Measurements from ENCODE around the gene CD248. TPM values are rescaled to one million over a fixed set of nuclear protein-coding genes. Genes with fewer than 3 reads are reported as not detected.
"Not testable (repeated sequence)": the region's sequence is repeated elsewhere in the genome, so short reads cannot be mapped to it uniquely, and the experiment has no call there.

Gene CD248
- total RNA-seq, 2 experiments from 2014 or later = 16.8 to 35.5 TPM

- CTCF ChIA-PET; H3K27ac Mint-ChIP-seq; H3K9me3 Mint-ChIP-seq (ENCODE audit: low read depth); DNase-seq; H3K4me3 Mint-ChIP-seq; H3K27me3 Mint-ChIP-seq; ATAC-seq: not testable (repeated sequence)
- peaks cover 57% of the 10 kb centered on the region for H3K4me1 Mint-ChIP-seq
- peaks cover 18% of the 10 kb centered on the region for H3K36me3 Mint-ChIP-seq
These were observed 3.4 kb upstream of the CD248 start for GRCh38 chr11:66320289-66320688.

DNA sequence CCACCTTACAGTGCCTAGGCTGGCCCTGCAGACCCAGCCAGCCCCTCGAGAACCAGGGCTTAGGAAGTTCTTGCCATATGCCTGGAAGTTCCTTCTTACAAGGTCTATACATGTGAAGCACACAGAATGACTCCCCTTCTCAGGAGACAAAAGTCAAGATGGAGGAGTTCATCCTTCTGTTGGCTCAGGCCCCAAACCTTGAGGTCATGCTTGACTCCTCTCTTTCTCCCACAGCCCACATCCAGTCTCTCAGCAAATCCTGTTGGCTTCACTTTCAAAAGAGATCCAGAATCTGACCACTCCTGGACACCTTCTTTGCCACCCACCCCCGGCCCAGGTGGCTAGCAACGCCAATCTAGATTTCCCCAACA is 1.7 kb upstream of the CD248 start:
- no peaks in the 10 kb centered on the region for H3K27me3 Mint-ChIP-seq
- H3K4me3 Mint-ChIP-seq = peak overlapping the region; percentile 19
- H3K36me3 Mint-ChIP-seq = peaks cover 20% of the 10 kb centered on the region
- peaks cover 58% of the 10 kb centered on the region for H3K4me1 Mint-ChIP-seq
- peaks cover 2% of the 10 kb centered on the region for H3K9me3 Mint-ChIP-seq (ENCODE audit: low read depth)
- H3K27ac Mint-ChIP-seq = peak overlapping the region; percentile 99
- CTCF ChIA-PET = interaction anchor here (0.9 to 2.7 kb wide), 4 partner anchors 8 to 53 kb away, joined by 5 to 14 read pairs (median 10); partner anchors contain the start of genes RIN1 and SLC29A2
- DNase-seq (no peak), ATAC-seq (no peak)

DNA sequence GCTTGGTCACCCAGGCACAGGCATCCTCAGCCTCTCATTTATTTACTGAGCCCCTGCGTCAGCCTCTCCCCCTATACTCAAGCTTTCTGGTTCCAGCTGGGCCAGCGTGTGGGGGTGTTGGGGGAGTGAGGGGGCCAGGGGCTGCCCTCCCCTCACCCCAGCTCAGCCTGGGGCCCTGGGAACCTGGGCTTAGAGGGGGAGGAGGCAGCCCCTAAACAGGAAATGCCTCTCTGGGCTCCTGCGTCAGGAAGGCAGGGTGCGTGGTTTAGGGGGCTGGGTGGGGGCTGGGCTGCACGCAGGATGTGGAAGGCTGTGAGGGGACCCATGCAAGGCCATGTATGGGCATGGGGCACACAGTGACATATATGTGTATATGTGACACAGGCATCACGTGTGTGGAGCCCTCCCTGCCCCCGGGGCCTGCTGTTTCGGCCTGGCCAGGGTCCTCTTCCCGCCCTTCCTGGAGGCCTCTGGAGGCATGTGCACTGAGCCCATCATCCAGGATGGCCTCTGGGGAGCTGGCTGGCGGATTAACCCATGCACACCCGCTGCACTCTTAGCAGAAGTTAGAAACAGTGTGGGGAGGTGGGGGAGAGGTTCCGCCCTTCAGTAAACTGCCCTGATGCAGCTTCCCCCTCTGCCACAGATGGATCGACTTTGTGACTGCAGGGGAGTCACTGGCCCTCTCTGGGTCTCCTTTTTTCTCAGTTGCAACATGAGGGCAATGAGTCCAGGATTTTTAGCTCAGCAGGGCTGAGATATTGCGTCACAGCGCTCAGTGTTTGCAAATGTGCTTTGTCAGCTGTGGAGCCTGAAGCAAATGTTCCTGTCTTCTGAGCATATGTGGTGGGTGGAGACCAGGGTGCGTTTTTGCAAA is 1.1 kb upstream of the CD248 start:
- Mint-ChIP-seq H3K4me1 (peaks cover 60% of the 10 kb centered on the region), H3K9me3 (ENCODE audit: low read depth) (peaks cover 2% of the 10 kb centered on the region), H3K27ac (peak overlapping the region; percentile 99), H3K36me3 (peaks cover 20% of the 10 kb centered on the region), H3K4me3 (peak overlapping the region; percentile 56), H3K27me3 (no peaks in the 10 kb centered on the region)
- DNase-seq = peak; percentile 95
- CTCF ChIA-PET = interaction anchor here (0.9 to 2.7 kb wide), 10 partner anchors 9 to 121 kb away, joined by 3 to 14 read pairs (median 4); partner anchors contain the start of genes MRPL11, RIN1, SLC29A2 and YIF1A
- peak; percentile 77 for ATAC-seq

- peak; percentile 15 for ATAC-seq
- CTCF ChIA-PET = interaction anchor here (0.8 to 2.7 kb wide), 10 partner anchors 9 to 121 kb away, joined by 3 to 14 read pairs (median 4); partner anchors contain the start of genes MRPL11, RIN1 and YIF1A
- Mint-ChIP-seq H3K4me3 (peak overlapping the region; percentile 56), H3K9me3 (ENCODE audit: low read depth) (peaks cover 2% of the 10 kb centered on the region), H3K27me3 (no peaks in the 10 kb centered on the region), H3K4me1 (peaks cover 59% of the 10 kb centered on the region), H3K36me3 (peaks cover 20% of the 10 kb centered on the region), H3K27ac (peak overlapping the region; percentile 99)
- DNase-seq = peak; percentile 79
These were observed 478 bp upstream of the CD248 start for GRCh38 chr11:66317322-66317722.

- Mint-ChIP-seq H3K9me3 (ENCODE audit: low read depth) (peaks cover 2% of the 10 kb centered on the region), H3K4me1 (peaks cover 63% of the 10 kb centered on the region), H3K27me3 (no peaks in the 10 kb centered on the region), H3K4me3 (peak overlapping the region; percentile 69), H3K27ac (peak overlapping the region; percentile 82), H3K36me3 (peaks cover 20% of the 10 kb centered on the region)
- DNase-seq (peak; percentile 61), ATAC-seq (no peak)
- CTCF ChIA-PET = interaction anchor here (0.8 to 7.0 kb wide), 7 partner anchors 11 to 70 kb away, joined by 3 to 174 read pairs (median 6); partner anchors contain the start of genes RIN1 and YIF1A
These were observed 678 bp downstream of the CD248 start for GRCh38 chr11:66315921-66316811.

- Mint-ChIP-seq H3K27me3 (no peaks in the 10 kb centered on the region), H3K36me3 (peaks cover 20% of the 10 kb centered on the region), H3K4me3 (peak overlapping the region; percentile 69), H3K4me1 (peaks cover 63% of the 10 kb centered on the region), H3K9me3 (ENCODE audit: low read depth) (peaks cover 2% of the 10 kb centered on the region), H3K27ac (peak overlapping the region; percentile 82)
- no peak for ATAC-seq
- CTCF ChIA-PET = interaction anchor here (1.0 to 7.0 kb wide), 2 partner anchors 17 to 29 kb away, joined by 3 to 174 read pairs; partner anchors contain the start of gene RIN1
- no peak for DNase-seq
These were observed 1.4 kb downstream of the CD248 start for GRCh38 chr11:66315498-66315885.

DNA sequence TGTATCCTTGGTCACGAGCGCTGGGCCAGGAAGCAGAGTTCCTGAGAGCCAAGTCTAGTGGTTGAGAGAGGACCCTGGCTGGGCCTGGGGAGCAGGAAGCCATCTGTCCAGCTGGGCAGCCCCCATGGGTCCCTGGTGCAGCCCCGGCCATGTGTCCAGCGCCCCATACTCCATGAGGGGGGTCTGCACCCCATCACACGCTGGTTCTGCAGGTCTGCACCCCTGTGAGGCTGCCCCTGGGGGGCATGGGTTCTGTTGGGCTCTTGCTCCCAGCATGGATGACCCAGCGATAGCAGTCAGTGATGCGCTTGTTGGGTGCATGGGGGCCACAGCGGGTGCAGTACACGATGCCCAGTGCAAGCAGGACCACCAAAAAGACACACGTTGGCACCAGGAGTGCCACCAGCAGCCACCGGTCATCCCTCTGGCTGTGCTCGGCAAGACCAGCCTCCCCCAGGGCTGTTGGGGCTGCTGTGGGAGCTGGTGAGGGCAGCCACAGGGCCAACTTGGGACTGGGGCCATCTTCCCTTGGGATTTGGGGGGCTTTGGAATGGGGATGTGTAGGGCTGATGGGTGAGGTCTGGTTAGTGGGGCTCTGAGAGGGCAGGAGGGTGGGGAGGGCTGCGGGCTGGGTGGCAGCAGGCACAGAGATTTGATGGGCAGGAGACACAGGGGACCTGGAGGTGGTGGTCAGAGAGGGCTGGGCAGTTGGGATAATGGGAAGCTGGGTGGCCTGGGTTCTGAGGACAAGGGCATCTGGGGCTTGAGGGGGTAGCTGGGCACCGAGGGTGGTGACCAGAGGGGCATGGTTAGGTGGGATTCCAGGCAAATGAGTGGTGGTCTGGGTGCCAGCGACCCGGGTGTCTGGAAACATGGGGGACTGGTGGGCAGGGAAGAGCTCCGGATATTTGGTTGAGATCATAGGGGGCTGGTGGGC is 2.0 kb downstream of the CD248 start:
- ATAC-seq (no peak), DNase-seq (no peak)
- peak overlapping the region; percentile 91 for H3K27ac Mint-ChIP-seq
- peak overlapping the region; percentile 89 for H3K4me3 Mint-ChIP-seq
- peaks cover 59% of the 10 kb centered on the region for H3K4me1 Mint-ChIP-seq
- CTCF ChIA-PET = interaction anchor here (1.0 to 7.0 kb wide), 3 partner anchors 11 to 28 kb away, joined by 3 to 174 read pairs (median 75); partner anchors contain the start of gene RIN1
- no peaks in the 10 kb centered on the region for H3K27me3 Mint-ChIP-seq
- H3K9me3 Mint-ChIP-seq (ENCODE audit: low read depth) = no peaks in the 10 kb centered on the region
- H3K36me3 Mint-ChIP-seq = peaks cover 15% of the 10 kb centered on the region

DNA sequence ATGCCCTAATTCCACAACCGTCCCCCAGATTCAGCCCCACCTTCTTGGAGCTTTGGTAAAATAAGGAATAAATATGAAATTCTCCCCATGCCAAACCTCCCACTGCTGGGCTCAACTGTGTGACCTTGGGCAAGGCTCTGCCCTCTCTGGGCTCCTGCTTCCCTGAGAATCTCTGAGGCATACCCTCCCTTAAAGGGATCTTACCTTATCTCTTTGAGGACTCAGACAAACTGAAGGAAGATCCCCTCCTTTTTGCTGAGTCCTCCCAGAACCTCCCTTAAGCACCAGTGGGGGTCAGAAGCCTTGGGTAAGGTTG is 2.7 kb downstream of the CD248 start:
- no peaks in the 10 kb centered on the region for H3K9me3 Mint-ChIP-seq (ENCODE audit: low read depth)
- H3K4me1 Mint-ChIP-seq = peaks cover 53% of the 10 kb centered on the region
- no peak for DNase-seq
- CTCF ChIA-PET = interaction anchor here (2.0 to 7.0 kb wide), 5 partner anchors 12 to 95 kb away, joined by 5 to 174 read pairs (median 75); partner anchors contain the start of gene RIN1
- ATAC-seq = no peak
- peaks cover under 1% of the 10 kb centered on the region for H3K27me3 Mint-ChIP-seq
- peaks cover 13% of the 10 kb centered on the region for H3K36me3 Mint-ChIP-seq
- H3K4me3 Mint-ChIP-seq = peak overlapping the region; percentile 89
- peak overlapping the region; percentile 91 for H3K27ac Mint-ChIP-seq

GRCh38 chr11:66313321-66314185 is 3.3 kb downstream of the CD248 start:
- CTCF ChIA-PET = interaction anchor here (0.5 to 7.0 kb wide), 19 partner anchors 9 to 197 kb away, joined by 3 to 174 read pairs (median 13); partner anchors contain the start of genes B4GAT1, BRMS1, DPP3 and MRPL11
- peak overlapping the region; percentile 89 for H3K4me3 Mint-ChIP-seq
- H3K27me3 Mint-ChIP-seq = peaks cover 3% of the 10 kb centered on the region
- H3K9me3 Mint-ChIP-seq (ENCODE audit: low read depth) = no peaks in the 10 kb centered on the region
- DNase-seq (no peak), ATAC-seq (no peak)
- peak overlapping the region; percentile 91 for H3K27ac Mint-ChIP-seq
- peaks cover 47% of the 10 kb centered on the region for H3K4me1 Mint-ChIP-seq
- H3K36me3 Mint-ChIP-seq = peaks cover 8% of the 10 kb centered on the region

GRCh38 chr11:66312549-66313320 is 4.1 kb downstream of the CD248 start:
- Mint-ChIP-seq H3K36me3 (peaks cover 7% of the 10 kb centered on the region), H3K4me1 (peaks cover 40% of the 10 kb centered on the region), H3K27me3 (peaks cover 3% of the 10 kb centered on the region), H3K27ac (peak overlapping the region; percentile 98), H3K4me3 (peak overlapping the region; percentile 89), H3K9me3 (ENCODE audit: low read depth) (no peaks in the 10 kb centered on the region)
- CTCF ChIA-PET = interaction anchor here (0.5 to 7.0 kb wide), 28 partner anchors 9 to 1261 kb away, joined by 3 to 174 read pairs (median 8); partner anchors contain the start of genes B4GAT1, BRMS1, DPP3 and MRPL11
- DNase-seq (peak; percentile 99), ATAC-seq (peak; percentile 79)
